Measurements from ENCODE around the gene RASSF3. TPM values are rescaled to one million over a fixed set of nuclear protein-coding genes. Genes with fewer than 3 reads are reported as not detected.
"Not testable (repeated sequence)": the region's sequence is repeated elsewhere in the genome, so short reads cannot be mapped to it uniquely, and the experiment has no call there.

The RASSF3 gene
- total RNA-seq, 4 donors from 2014 or later: 35.3 to 68.5 (median 45.9) TPM

GRCh38 chr12:64582114-64582513 is 28.2 kb upstream of the RASSF3 start:
- TF ChIP-seq CTCF (IDR thresholded peaks at IDR 0.05): no peak
- no peak for ATAC-seq (ENCODE audit: low FRiP score)
- DNase-seq (ENCODE audit: low spot score): no peak

- no peak for DNase-seq (ENCODE audit: low spot score)
- no peak for TF ChIP-seq CTCF (IDR thresholded peaks at IDR 0.05)
- no peak for ATAC-seq (ENCODE audit: low FRiP score)
These were observed 27.4 kb upstream of the RASSF3 start for GRCh38 chr12:64582862-64583261.

GRCh38 chr12:64583395-64583770 is 26.9 kb upstream of the RASSF3 start:
- not testable (repeated sequence) for ATAC-seq (ENCODE audit: low FRiP score); DNase-seq (ENCODE audit: low spot score)

GRCh38 chr12:64583771-64584421 is 26.4 kb upstream of the RASSF3 start:
- DNase-seq (ENCODE audit: low spot score): no peak
- TF ChIP-seq CTCF (IDR thresholded peaks at IDR 0.05): no peak
- no peak for ATAC-seq (ENCODE audit: low FRiP score)

- DNase-seq (ENCODE audit: low spot score) (no peak), ATAC-seq (ENCODE audit: low FRiP score) (no peak)
- no peak for TF ChIP-seq CTCF (IDR thresholded peaks at IDR 0.05)
These were observed 25.2 kb upstream of the RASSF3 start for GRCh38 chr12:64585104-64585503.

- ATAC-seq (ENCODE audit: low FRiP score): no peak
- TF ChIP-seq CTCF (IDR thresholded peaks at IDR 0.05): no peak
- DNase-seq (ENCODE audit: low spot score): no peak
These were observed 22.8 kb upstream of the RASSF3 start for GRCh38 chr12:64587447-64587846.

- no peak for TF ChIP-seq CTCF (IDR thresholded peaks at IDR 0.05)
- no peak for DNase-seq (ENCODE audit: low spot score)
- ATAC-seq (ENCODE audit: low FRiP score): no peak
These were observed 20.1 kb upstream of the RASSF3 start for GRCh38 chr12:64590183-64590582.
